ENCODE results near the gene ESR1.

Gene ESR1

DNA sequence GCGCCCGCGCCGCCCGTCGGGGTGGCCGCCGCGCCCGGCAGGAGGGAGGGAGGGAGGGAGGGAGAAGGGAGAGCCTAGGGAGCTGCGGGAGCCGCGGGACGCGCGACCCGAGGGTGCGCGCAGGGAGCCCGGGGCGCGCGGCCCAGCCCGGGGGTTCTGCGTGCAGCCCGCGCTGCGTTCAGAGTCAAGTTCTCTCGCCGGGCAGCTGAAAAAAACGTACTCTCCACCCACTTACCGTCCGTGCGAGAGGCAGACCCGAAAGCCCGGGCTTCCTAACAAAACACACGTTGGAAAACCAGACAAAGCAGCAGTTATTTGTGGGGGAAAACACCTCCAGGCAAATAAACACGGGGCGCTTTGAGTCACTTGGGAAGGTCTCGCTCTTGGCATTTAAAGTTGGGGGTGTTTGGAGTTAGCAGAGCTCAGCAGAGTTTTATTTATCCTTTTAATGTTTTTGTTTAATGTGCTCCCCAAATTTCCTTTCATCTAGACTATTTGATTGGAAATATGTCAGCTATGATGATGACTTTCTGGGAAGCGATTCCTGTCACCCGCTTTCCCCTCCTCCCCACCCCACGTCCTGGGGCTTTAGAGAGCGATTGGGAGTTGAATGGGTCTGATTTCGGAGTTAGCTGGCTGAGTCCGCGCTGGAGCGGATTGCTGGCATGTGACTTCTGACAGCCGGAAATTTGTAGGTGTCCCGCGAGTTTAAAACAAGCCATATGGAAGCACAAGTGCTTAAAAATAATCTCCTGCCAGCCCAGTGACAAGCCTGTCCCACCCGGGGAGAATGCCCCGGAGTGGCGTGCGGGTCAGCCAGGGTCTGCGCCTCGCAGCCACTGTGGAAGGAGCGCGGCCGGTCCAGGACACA lies 1.1 kb downstream of the ESR1 start:
- no peak for TF ChIP-seq BACH2 (CRISPR knock-in tag; IDR thresholded peaks at IDR 0.05; ENCODE audit: borderline replicate concordance)
- no peak for TF ChIP-seq GLIS3 (CRISPR knock-in tag; IDR thresholded peaks at IDR 0.05)
- TF ChIP-seq TCF4 (CRISPR knock-in tag; IDR thresholded peaks at IDR 0.05; ENCODE audit: borderline replicate concordance), result no peak
- TF ChIP-seq ZFP3 (CRISPR knock-in tag; IDR thresholded peaks at IDR 0.05), result no peak
- TF ChIP-seq OSR1 (CRISPR knock-in tag; IDR thresholded peaks at IDR 0.05), result no peak
- no peak for TF ChIP-seq CREB5 (CRISPR knock-in tag; IDR thresholded peaks at IDR 0.05; ENCODE audit: low read depth)
- TF ChIP-seq ZNF70 (CRISPR knock-in tag; IDR thresholded peaks at IDR 0.05), result no peak
- TF ChIP-seq CSDC2 (CRISPR knock-in tag; IDR thresholded peaks at IDR 0.05), result no peak
- no peak for TF ChIP-seq ZC3H10 (CRISPR knock-in tag; IDR thresholded peaks at IDR 0.05)
- TF ChIP-seq PPARA (CRISPR knock-in tag; IDR thresholded peaks at IDR 0.05; ENCODE audit: borderline replicate concordance), result no peak
- TF ChIP-seq RARB (CRISPR knock-in tag; IDR thresholded peaks at IDR 0.05), result no peak
- TF ChIP-seq CSRNP3 (CRISPR knock-in tag; IDR thresholded peaks at IDR 0.05), result no peak
- TF ChIP-seq, protein P1, sequence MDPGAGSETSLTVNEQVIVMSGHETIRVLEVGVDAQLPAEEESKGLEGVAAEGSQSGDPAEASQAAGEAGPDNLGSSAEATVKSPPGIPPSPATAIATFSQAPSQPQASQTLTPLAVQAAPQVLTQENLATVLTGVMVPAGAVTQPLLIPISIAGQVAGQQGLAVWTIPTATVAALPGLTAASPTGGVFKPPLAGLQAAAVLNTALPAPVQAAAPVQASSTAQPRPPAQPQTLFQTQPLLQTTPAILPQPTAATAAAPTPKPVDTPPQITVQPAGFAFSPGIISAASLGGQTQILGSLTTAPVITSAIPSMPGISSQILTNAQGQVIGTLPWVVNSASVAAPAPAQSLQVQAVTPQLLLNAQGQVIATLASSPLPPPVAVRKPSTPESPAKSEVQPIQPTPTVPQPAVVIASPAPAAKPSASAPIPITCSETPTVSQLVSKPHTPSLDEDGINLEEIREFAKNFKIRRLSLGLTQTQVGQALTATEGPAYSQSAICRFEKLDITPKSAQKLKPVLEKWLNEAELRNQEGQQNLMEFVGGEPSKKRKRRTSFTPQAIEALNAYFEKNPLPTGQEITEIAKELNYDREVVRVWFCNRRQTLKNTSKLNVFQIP (CRISPR knock-in tag; IDR thresholded peaks at IDR 0.05; ENCODE audit: borderline replicate concordance, low read depth), result no peak
- TF ChIP-seq ZNF565 (CRISPR knock-in tag; conservative IDR thresholded peaks at IDR 0.05; ENCODE audit: low read depth), result no peak
- no peak for TF ChIP-seq ISL1 (CRISPR knock-in tag; IDR thresholded peaks at IDR 0.05)
- TF ChIP-seq ESRRG (CRISPR knock-in tag; IDR thresholded peaks at IDR 0.05), result no peak
- TF ChIP-seq ZNF8 (CRISPR knock-in tag; IDR thresholded peaks at IDR 0.05), result no peak
- TF ChIP-seq, protein P2, sequence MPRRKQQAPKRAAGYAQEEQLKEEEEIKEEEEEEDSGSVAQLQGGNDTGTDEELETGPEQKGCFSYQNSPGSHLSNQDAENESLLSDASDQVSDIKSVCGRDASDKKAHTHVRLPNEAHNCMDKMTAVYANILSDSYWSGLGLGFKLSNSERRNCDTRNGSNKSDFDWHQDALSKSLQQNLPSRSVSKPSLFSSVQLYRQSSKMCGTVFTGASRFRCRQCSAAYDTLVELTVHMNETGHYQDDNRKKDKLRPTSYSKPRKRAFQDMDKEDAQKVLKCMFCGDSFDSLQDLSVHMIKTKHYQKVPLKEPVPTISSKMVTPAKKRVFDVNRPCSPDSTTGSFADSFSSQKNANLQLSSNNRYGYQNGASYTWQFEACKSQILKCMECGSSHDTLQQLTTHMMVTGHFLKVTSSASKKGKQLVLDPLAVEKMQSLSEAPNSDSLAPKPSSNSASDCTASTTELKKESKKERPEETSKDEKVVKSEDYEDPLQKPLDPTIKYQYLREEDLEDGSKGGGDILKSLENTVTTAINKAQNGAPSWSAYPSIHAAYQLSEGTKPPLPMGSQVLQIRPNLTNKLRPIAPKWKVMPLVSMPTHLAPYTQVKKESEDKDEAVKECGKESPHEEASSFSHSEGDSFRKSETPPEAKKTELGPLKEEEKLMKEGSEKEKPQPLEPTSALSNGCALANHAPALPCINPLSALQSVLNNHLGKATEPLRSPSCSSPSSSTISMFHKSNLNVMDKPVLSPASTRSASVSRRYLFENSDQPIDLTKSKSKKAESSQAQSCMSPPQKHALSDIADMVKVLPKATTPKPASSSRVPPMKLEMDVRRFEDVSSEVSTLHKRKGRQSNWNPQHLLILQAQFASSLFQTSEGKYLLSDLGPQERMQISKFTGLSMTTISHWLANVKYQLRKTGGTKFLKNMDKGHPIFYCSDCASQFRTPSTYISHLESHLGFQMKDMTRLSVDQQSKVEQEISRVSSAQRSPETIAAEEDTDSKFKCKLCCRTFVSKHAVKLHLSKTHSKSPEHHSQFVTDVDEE (CRISPR knock-in tag; IDR thresholded peaks at IDR 0.05), result no peak

GRCh38 chr6:151811081-151811480 lies 3.6 kb downstream of the ESR1 start:
- TF ChIP-seq, protein P1 (CRISPR knock-in tag; IDR thresholded peaks at IDR 0.05; ENCODE audit: borderline replicate concordance, low read depth), result no peak
- no peak for TF ChIP-seq ZNF565 (CRISPR knock-in tag; conservative IDR thresholded peaks at IDR 0.05; ENCODE audit: low read depth)
- TF ChIP-seq RARB (CRISPR knock-in tag; IDR thresholded peaks at IDR 0.05), result no peak
- TF ChIP-seq, protein P2 (CRISPR knock-in tag; IDR thresholded peaks at IDR 0.05), result no peak
- TF ChIP-seq ZFP3 (CRISPR knock-in tag; IDR thresholded peaks at IDR 0.05), result no peak
- no peak for TF ChIP-seq ISL1 (CRISPR knock-in tag; IDR thresholded peaks at IDR 0.05)
- TF ChIP-seq OSR1 (CRISPR knock-in tag; IDR thresholded peaks at IDR 0.05), result no peak
- no peak for TF ChIP-seq ARNTL (CRISPR knock-in tag; IDR thresholded peaks at IDR 0.05; ENCODE audit: borderline replicate concordance, low read depth)
- TF ChIP-seq GLIS3 (CRISPR knock-in tag; IDR thresholded peaks at IDR 0.05), result no peak
- TF ChIP-seq ZC3H10 (CRISPR knock-in tag; IDR thresholded peaks at IDR 0.05), result no peak
- no peak for TF ChIP-seq CREB5 (CRISPR knock-in tag; IDR thresholded peaks at IDR 0.05; ENCODE audit: low read depth)
- TF ChIP-seq ZNF8 (CRISPR knock-in tag; IDR thresholded peaks at IDR 0.05), result no peak
- no peak for TF ChIP-seq PPARA (CRISPR knock-in tag; IDR thresholded peaks at IDR 0.05; ENCODE audit: borderline replicate concordance)
- TF ChIP-seq, protein P3, sequence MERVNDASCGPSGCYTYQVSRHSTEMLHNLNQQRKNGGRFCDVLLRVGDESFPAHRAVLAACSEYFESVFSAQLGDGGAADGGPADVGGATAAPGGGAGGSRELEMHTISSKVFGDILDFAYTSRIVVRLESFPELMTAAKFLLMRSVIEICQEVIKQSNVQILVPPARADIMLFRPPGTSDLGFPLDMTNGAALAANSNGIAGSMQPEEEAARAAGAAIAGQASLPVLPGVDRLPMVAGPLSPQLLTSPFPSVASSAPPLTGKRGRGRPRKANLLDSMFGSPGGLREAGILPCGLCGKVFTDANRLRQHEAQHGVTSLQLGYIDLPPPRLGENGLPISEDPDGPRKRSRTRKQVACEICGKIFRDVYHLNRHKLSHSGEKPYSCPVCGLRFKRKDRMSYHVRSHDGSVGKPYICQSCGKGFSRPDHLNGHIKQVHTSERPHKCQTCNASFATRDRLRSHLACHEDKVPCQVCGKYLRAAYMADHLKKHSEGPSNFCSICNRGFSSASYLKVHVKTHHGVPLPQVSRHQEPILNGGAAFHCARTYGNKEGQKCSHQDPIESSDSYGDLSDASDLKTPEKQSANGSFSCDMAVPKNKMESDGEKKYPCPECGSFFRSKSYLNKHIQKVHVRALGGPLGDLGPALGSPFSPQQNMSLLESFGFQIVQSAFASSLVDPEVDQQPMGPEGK (CRISPR knock-in tag; IDR thresholded peaks at IDR 0.05; ENCODE audit: borderline replicate concordance), result no peak
- ATAC-seq, result no peak

More for the DNA sequence above, 1.1 kb downstream of the ESR1 start:
- ATAC-seq, result no peak; the same call in 2 of the 3 replicates
